Spleen (tissue), 7 donors: Measurements from ENCODE around the gene KISS1R.

Source experiments
- CTCF ChIP-seq, 11 experiments: fragments of 200-600 bp in 7 of 11; fragments of 450-650 bp in 4 of 11; sonication (generic) in 4 of 11; IDR thresholded peaks in 8 of 11; conservative IDR thresholded peaks in 3 of 11; 1 replicate in 7 of 11; 2 replicates in 4 of 11; pipeline versions ENCODE4 v1.4.0 to v1.8.0; 2016 to 2021; ENCODE audit warnings: antibody characterized with exemption in 11 of 11, inconsistent platforms in 4 of 11, mild to moderate bottlenecking in 1 of 11
- POLR2A ChIP-seq, 3 donors: fragments of 450-650 bp; IDR thresholded peaks; one replicate each; pipeline ENCODE4 v1.5.1; 2017; ENCODE audit warnings: antibody characterized with exemption in 3 of 3, mild to moderate bottlenecking in 1 of 3
- donor health status: DM: no; HTN: no; CAD: no; lungs with moderate emphysema.
- donor health status: DM: no; HTN: no; CAD: no.
- donor health status: DM: no; HTN: no; CAD: no.

DNA sequence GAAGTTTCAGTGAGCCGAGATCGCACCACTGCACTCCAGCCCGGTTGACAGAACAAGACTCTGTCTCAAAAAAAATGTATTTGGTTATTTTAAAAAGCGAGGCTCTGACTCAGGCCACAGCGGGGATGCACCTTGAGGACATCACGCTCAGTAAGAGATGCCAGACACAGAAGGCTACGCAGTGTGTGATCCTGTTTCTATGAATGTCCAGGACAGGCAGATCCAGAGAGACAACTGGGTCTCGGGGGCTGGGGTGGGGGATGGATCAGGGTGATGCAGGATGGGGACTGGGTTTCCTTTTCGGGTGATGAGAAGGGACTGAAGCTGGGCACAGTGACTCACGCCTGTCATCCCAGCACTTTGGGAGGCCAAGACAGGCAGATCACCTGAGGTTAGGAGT, 29.5 kb upstream of the KISS1R start:
- TF ChIP-seq CTCF (IDR thresholded peaks at IDR 0.05 in 8 of 11, conservative IDR thresholded peaks at IDR 0.05 in 3 of 11), result no peak
- TF ChIP-seq POLR2A (IDR thresholded peaks at IDR 0.05), result no peak
